Left colon (tissue), 2 donors: ENCODE measurements around the gene CTAG2. TPM values are rescaled to one million over a fixed set of nuclear protein-coding genes. Genes with fewer than 3 reads are reported as not detected.
"Not testable (repeated sequence)": the region's sequence is repeated elsewhere in the genome, so short reads cannot be mapped to it uniquely, and the experiment has no call there.

Experiments
- ATAC-seq: fragments of 200-7000 bp; cut with Tn5 transposase; one replicate; pipeline ENCODE4 v1.9.1; 2020; ENCODE audit warnings: mild to moderate bottlenecking, moderate library complexity
- DNase-seq, 2 donors: peaks; one replicate each; pipeline ENCODE4 v3.0.0-alpha.2; 2020
- intact Hi-C, 2 donors: fragments of 100-400 bp; cut with DNase I in 1 of 2; cut with micrococcal nuclease in 1 of 2; formaldehyde crosslinking; loops; one replicate each; pipeline versions ENCODE4 v1.11.2 to v1.14.0; 2022; cut with DNase I, micrococcal nuclease
- total RNA-seq, 2 donors: library from RNA; stranded (reverse); fragmentation: NEBNext Ultra II Directional; extraction: Animal tissue kit (Norgen Biotek cat#: 25700); gene quantifications; one replicate each; pipeline ENCODE4 v1.2.1, GENCODE V29; 2021
- donor health status: DM: no; HTN: no; CAD: no.
- donor health status: DM: yes; HTN: yes; CAD: no.

The CTAG2 gene
- total RNA-seq, 2 donors from 2014 or later = not detected

DNA sequence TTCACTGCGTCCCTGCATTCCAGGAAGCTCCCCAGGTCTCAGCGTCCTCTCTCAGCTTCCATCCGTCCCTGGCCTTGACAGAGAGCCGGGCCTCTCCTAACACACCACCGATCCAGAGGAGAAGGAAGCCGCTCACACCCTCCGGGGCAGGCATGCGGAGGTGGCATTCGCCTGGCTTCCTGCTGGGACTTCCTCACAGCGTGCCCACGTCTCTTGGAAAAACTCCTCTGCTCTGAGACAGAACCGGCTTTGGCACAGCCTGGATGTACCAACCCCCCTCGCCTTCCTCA, 3.2 kb downstream of the CTAG2 start:
- DNase-seq (no peak), ATAC-seq (no peak)
- intact Hi-C loops = no loop called here

DNA sequence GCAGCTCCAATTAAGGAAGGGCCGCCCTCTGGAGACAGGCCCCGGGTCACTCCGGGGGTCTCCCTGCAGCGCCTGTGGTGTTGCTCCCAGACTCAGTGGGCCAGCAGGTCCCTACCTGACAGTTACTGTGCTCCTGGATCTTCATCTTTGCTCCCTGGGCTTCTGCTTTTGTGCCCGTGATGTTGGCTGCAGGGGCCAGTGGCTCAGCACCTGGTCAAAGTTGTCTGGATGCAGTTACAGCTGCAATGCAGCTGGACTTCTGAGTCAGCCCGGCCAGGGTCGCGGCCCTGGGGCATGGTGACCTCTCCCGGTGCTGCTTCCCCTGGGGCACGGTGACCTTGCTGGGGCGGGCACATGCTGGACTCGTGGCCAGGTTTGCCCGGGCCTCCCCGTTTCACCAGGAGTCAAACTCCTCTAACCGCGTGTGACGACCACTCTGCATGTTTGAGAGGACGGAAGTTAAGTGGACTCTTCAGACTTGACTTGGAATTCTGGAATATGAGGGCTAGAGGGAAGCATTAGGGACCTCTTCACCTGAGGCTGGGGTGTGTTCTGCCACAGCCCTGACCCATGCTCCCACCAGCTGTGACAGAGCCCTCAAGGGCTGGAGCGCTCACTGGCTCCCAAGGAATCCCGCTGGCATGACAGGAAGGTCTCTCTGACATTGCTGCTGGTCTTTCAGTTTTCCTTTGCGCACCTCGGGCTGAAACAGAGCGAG, 3.7 kb downstream of the CTAG2 start:
- ATAC-seq (no peak), DNase-seq (no peak)
- intact Hi-C loops = no loop called here

DNA sequence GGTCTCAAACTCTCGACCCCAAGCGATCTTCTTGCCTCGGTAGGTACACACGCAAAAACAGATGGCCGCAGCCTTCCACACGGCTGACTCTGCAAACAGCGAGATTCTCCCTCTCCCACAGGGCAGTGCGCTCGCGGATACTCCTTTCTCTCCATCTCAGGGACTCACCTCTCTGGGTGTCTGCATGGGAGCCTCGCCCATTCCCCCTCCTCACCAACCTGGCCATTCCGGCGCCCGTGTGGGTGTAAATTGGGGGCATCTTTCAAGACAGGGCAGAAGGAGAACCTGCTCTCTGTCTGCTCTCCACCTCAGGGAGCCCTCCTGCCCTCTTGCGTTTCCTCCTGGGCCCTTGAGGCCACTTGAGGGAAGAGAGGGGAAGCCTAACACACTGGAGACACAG, 4.4 kb downstream of the CTAG2 start:
- ATAC-seq (no peak), DNase-seq (no peak)
- intact Hi-C loops = no loop called here

DNA sequence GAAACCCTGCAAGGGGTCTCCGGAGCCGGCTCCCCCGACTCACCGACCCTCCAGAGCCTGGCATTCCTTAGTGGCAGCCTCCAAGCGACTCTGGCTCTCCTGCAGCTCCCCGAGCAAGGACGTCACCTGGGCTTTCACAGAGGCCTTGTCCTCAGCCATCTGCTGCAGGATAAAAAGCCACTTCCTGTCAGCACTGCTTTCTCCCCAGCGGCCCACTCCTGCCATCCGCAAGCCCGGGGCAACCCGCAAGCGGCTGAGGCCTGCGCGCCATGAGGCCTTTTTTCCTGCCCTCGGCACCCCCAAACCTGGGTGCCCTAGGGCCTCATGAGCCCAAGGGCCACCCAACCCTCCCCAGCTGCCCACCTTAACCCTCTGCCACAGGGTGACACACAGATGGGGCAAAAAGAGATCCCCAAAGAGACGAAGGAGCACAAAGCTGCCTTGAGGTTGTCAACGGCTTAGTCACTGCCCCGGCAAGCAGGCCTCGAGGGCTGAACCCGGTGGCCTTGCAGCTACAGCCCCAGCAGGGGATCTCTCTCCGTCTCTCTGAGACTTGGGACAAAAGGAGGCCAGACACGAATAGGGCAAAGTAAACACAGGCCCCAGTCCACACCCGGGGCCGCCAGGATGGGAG, 7.5 kb downstream of the CTAG2 start:
- ATAC-seq, intact Hi-C loops: not testable (repeated sequence)

DNA sequence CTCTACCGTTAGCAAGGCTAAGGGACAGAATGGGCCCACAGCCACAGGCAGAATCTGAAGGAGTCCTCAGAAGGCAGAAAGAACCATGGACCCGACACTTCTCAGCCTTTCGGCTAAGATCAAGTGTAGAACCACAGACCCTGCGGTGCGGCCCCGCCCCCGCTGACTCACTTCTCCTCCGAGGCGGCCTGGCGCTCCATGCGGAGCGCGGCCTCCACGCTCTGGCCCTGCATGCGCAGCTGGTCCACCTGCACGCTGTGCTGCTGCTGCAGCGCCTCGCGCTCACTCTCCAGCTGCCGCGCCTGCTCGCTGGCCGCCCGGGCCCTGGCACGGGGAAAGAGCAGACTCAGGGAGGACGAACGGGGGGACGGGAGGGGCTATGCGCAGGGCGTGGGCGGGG, 9.7 kb downstream of the CTAG2 start:
- ATAC-seq, DNase-seq, intact Hi-C loops: not testable (repeated sequence)

More for the DNA sequence above, 7.5 kb downstream of the CTAG2 start:
- DNase-seq = not testable (repeated sequence)

DNA sequence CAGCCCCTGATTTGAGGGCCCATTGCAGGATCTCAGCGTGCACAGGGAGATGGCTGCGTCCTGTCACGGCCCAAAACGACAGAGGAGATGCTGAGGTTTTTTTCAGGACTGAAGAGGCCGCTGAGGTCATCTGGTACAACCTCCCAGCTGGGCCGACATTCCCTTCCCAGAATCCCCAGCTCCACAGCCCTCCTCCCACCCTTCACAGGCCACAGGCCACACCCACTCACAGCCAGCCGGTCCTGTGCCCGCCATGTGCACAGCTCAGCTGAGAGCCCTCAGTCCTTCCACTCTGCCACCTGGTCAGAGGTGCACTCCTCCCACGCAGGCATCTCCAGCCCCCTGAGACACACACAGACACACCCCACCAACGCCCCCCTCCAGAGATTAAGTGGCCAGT, 11.6 kb downstream of the CTAG2 start:
- ATAC-seq, intact Hi-C loops, DNase-seq: not testable (repeated sequence)

DNA sequence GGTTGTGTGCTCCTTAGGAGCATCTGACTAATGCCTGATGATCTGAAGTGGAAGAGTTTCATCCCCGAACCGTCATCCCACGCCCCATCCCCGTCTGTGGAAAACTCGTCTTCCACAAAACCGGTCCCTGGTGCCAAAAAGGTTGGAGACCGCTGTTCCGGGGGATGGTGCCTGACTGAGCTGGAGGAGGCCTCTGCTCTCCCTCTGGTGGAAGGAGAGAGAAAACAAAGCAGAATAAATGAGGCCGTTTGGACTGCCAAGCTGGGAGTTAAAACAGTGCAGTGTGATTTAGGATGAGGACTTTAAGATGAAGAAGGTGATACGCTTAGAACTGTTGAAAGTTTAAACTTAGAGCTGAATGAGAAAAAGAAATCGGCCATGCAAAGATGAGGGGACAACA, 19.7 kb downstream of the CTAG2 start:
- ATAC-seq, DNase-seq, intact Hi-C loops: not testable (repeated sequence)

DNA sequence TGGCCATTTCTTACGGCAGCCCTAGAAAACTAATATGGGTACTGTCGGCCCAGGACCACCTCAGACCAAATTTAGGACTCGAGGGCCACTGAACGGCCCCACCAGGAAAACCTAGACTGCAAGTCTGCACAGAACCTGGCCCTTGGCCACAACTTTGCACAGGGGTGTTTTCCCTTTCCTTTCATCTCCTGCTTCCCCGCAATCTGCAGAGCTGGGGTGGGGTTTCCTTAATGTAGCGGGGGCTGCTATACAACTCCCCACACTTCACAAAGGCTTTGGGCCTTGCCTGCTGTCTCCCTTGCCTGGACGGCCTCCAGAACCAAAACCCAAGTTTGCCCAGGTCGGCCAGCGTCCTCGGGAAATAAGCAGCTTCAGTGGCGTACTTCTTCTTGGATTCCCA, 22.4 kb downstream of the CTAG2 start:
- intact Hi-C loops, ATAC-seq, DNase-seq: not testable (repeated sequence)

DNA sequence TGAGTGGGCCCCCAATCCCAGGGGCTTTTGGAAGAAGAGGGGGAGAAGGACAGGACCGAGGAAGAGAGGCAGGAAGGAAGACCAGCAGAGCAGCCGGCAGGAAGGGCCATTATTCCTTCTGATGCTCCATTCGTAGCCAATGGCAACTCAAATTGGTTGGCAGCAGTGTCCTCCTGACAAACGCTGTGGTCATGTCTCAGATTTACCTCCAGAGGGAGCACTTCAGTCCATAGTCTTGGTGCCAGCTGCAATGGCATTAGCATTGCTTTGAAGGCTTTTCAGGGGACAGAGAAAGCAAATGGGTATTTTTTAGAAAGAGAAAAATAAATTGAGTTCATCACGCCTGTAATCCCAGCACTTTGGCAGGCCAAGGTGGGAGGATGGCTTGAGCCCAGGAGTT, 24.4 kb downstream of the CTAG2 start:
- intact Hi-C loops, DNase-seq: not testable (repeated sequence)
- ATAC-seq = peak; percentile 38

DNA sequence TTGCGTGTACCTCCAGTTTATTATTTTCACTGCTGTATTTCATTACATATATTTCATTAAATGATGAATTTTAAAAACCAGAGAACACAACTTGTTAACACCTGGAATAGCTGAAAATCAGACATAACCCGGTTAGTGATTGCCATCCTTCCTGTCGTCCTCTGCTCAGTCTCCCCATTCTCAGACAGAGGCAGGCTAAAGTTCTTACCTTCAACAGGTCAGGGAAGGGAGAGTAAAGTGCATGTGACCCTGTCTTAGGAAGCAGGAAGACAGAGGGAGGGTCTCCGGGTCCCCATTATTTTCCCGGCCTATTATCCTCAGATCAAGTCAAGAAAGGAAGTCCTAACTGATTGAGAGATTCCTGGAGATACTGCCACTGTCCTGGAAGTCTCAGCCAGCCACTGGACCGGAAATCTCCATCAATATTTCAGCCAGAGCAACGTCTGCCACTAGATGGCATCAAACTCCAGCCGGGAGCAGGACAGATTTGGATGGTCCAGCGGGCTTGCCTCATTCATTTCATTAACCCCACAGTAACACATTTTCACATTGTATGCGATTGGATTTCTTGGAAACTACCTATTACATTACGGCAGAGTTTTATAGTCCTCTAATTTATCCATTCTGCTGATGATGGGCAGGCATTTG, 32.5 kb downstream of the CTAG2 start:
- intact Hi-C loops, DNase-seq: not testable (repeated sequence)
- ATAC-seq = peak; percentile 41

DNA sequence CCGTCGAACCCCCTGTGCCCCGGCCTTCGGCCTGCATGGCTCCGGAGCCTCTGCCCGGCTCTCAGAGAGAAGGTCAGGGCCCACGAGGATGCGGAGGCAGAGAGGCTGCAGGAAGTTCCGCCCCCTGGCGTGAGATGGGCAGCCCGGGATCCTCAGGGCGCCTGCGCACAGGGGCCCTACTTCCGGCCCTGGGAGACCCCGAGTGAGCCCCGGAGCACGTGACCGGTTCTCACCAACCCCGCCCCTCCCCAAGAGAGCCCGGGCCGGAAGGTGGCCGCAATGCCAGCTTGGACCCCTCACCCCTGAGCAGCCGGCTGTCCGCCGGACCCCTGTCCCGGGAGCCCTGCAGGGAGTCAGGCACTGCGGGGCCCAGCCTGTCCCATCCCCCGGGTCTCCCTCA, 34.2 kb downstream of the CTAG2 start, which contains the start of gene CTAG1B:
TSS of gene CTAG1B (minus strand) at position 101 of the 400 bp plus-strand sequence. CDS start at position 37, 64 bp downstream.
- ATAC-seq, intact Hi-C loops, DNase-seq: not testable (repeated sequence)

DNA sequence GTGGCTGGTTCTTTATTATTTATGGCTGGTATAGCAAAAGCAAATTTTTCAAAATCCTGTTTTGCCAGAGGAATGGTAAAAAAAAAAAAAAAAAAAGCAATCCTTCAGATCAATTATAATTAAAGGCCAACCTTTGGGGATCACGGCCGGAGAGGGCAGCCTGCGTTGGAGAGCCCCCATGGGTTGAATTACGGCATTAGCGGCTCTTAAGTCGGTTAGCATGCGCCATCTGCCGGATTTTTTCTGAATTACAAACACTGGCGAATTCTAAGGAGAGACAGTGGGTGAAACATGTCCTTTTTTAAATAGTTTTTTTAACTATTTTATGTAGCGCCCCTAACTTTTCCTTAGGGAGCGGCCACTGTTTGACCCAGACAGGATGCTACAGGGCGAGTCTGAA, 39.8 kb downstream of the CTAG2 start:
- DNase-seq, ATAC-seq, intact Hi-C loops: not testable (repeated sequence)

DNA sequence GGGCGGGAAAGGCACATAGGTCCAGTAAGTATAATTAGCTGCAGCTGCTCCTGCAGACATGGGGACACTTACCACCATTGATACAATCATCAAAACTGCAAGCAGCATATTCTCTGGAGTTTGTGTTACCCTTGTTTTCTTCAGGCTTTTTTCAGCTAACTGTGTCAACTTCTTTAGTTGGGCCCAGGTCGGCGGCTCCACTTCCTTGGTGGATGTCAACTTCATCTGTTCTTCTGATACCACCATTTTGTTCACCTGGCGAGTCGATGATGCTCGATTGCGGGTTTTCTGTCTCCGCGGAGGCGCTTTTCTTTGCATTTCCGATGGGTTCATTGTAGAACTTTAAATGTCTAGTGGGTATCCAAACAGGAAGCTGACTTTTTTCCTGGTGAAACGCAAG, 42.2 kb downstream of the CTAG2 start:
- DNase-seq, ATAC-seq, intact Hi-C loops: not testable (repeated sequence)

DNA sequence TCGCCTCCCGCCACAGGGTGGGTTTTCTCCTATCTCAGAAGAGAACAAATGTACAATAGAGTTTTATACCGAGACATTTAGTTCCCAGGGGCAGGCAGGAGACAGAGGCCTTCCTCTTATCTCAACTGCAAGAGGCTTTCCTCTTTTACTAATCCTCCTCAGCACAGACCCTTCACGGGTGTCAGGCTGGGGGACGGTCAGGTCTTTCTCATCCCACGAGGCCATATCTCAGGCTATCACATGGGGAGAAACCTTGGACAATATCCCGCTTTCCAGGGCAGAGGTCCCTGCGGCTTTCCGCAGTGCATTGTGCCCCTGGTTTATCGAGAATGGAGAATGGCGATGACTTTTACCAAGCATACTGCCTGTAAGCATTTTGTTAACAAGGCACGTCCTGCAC, 44.6 kb downstream of the CTAG2 start:
- DNase-seq, intact Hi-C loops, ATAC-seq: not testable (repeated sequence)

DNA sequence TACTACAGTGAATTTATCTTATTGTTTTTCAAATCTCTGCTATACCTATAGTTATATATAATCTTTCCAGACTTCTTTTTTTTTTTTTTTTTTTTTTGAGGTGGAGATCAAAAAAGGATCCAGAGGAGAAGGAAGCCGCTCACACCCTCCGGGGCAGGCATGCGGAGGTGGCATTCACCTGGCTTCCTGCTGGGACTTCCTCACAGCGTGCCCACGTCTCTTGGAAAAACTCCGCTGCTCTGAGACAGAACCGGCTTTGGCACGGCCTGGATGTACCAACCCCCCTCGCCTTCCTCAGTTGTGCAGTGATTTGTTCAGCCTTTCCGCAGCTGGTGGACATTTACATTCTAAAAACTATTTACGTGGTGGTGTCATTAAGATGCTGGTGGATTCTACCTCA, 45.4 kb downstream of the CTAG2 start:
- DNase-seq, intact Hi-C loops, ATAC-seq: not testable (repeated sequence)

DNA sequence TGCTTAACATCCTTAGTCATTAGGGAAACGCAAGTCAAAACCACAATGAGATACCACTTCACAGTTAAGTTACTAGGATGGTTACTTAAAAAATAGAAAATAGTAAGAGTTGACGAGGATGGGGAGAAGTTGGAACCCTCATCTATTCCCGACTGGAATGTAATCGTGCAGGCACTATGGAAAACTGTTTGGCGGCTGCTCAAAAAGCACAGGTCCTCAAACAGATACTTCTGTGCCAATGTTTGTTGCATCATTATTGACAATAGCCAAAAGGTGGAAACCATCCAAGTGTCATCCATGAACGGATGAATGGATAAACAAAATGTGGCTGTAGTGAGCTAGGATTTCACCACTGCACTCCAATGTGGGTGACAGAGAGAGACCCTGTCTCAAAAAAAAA, 46.0 kb downstream of the CTAG2 start:
- ATAC-seq (no peak), DNase-seq (no peak)
- intact Hi-C loops = no loop called here

DNA sequence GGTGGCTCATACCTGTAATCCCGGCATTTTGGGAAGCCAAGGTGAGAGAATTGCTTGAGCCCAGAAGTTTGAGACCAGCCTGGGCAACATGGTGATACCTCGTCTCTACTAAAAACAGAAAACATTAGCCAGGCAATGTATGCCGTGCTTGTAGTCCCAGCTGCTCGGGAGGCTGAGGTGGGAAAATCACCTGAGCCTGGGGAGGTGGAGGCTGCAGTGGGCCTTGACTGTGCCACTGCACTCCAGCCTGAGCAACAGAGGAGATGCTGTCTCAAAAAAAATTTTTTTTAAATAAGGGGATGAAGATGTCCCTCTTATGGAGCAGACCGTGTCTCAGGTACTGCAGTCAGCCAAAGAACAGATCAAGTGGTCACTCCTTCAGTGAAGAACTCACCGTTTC, 47.8 kb downstream of the CTAG2 start:
- intact Hi-C loops = no loop called here
- ATAC-seq (no peak), DNase-seq (no peak)

DNA sequence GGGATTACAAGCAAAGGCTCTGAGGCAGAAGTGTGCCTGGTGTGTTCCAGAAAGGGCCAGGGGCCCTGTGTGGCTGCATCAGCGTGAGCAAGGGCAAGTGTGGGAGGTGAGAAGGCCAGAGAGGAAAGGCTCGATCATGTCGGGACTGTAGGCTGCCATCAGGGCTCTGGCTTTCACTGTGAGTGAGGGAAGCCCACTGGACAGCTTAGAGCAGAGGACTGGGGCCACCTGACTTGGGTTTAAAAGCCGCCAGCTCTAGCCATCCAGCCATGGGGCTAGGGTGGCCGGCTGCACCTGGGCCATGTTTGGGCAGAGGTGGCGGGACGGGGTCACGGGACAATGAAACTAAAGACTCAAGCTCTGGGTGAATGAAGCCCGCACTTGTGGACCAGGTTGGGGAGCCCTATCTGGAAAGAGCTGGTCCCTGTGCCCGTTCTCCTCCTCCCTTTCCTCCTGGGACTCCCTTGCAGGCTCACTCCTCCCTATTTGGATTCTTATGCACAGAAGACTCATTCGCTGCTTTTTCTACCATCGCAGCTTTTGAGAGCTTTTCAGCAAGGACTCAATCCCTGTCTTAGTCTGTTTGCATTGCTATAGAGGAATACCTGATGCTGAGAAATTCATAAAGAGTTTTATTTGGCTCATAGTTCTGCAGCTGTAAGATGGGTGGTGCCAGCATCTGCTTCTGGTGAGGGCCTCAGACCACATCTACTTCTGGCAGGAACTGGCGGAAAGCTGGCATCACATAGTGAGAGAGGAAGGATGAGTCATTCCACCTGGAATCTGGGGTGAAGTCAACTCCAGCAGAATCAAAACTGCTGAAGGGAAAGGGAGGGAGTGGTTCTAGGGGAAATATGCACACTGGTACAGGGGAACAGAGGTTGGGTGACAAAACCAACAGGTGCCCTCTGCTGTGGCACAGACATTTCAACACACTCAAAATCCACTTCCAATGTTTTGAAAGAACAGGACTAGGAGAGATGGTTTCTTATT, 49.6 kb downstream of the CTAG2 start:
- DNase-seq (no peak), ATAC-seq (no peak)
- intact Hi-C loops = no loop called here
